ENCODE measurements around the gene ATP5F1D. TPM values are rescaled to one million over a fixed set of nuclear protein-coding genes. Genes with fewer than 3 reads are reported as not detected.

ATP5F1D gene
- total RNA-seq, 1 donor from 2014 or later, result 116 TPM

- no peak for TF ChIP-seq CTCF (IDR thresholded peaks at IDR 0.05)
- no peak for DNase-seq
- no peak for ATAC-seq
- Histone ChIP-seq H3K36me3 (no peaks in the 10 kb centered on the region), H3K9me3 (no peaks in the 10 kb centered on the region), H3K4me1 (peaks cover 3% of the 10 kb centered on the region), H3K27me3 (ENCODE audit: low read depth) (peaks cover 92% of the 10 kb centered on the region), H3K4me3 (no peak overlapping the region), H3K27ac (no peak overlapping the region)
- intact Hi-C loops (cut with DNase I), result no loop called here
Observed at GRCh38 chr19:1292419-1293151, 51.0 kb downstream of the ATP5F1D start.

- no peaks in the 10 kb centered on the region for H3K36me3 ChIP-seq
- H3K27me3 ChIP-seq (ENCODE audit: low read depth), result peaks cover 82% of the 10 kb centered on the region
- ATAC-seq (no peak), DNase-seq (no peak)
- no peaks in the 10 kb centered on the region for H3K9me3 ChIP-seq
- H3K4me1 ChIP-seq, result peaks cover 3% of the 10 kb centered on the region
- no peak overlapping the region for H3K4me3 ChIP-seq
- H3K27ac ChIP-seq, result no peak overlapping the region
- intact Hi-C loops (cut with DNase I), result no loop called here
- TF ChIP-seq CTCF (IDR thresholded peaks at IDR 0.05), result no peak
Observed at GRCh38 chr19:1293782-1294604, 52.4 kb downstream of the ATP5F1D start.

Other genes with a start within 250 kb of the ATP5F1D start
- 3.0 TPM for gene GRIN3B, start 241.3 kb upstream of the ATP5F1D start, total RNA-seq
- gene TMEM259, start 220.6 kb upstream of the ATP5F1D start, total RNA-seq, result 159 TPM
- not detected for gene RNU6-2, start 220.2 kb upstream of the ATP5F1D start, total RNA-seq
- gene CNN2, start 215.1 kb upstream of the ATP5F1D start, total RNA-seq, result 158 TPM
- 53.3 TPM for gene ABCA7, start 201.6 kb upstream of the ATP5F1D start, total RNA-seq
- 83.5 TPM for gene ARHGAP45, start 174.6 kb upstream of the ATP5F1D start, total RNA-seq
- 158 TPM for gene POLR2E, start 146.4 kb upstream of the ATP5F1D start, total RNA-seq
- 378 TPM for gene GPX4, start 137.8 kb upstream of the ATP5F1D start, total RNA-seq
- 91.6 TPM for gene SBNO2, start 67.5 kb upstream of the ATP5F1D start, total RNA-seq
- 50.5 TPM for gene STK11, start 36.0 kb upstream of the ATP5F1D start, total RNA-seq
- gene CBARP, start 3.7 kb upstream of the ATP5F1D start, total RNA-seq, result 0.41 TPM
- gene MIDN, start 6.8 kb downstream of the ATP5F1D start, total RNA-seq, result 76.3 TPM
- gene CIRBP, start 27.6 kb downstream of the ATP5F1D start, total RNA-seq, result 352 TPM
- 43.5 TPM for gene FAM174C, start 33.8 kb downstream of the ATP5F1D start, total RNA-seq
- not detected for gene EFNA2, start 44.1 kb downstream of the ATP5F1D start, total RNA-seq
- 76.7 TPM for gene NDUFS7, start 142.2 kb downstream of the ATP5F1D start, total RNA-seq
- 7.8 TPM for gene GAMT, start 159.8 kb downstream of the ATP5F1D start, total RNA-seq
- gene DAZAP1, start 165.8 kb downstream of the ATP5F1D start, total RNA-seq, result 89.4 TPM
- gene RPS15, start 196.6 kb downstream of the ATP5F1D start, total RNA-seq, result 854 TPM
- 0.12 TPM for gene APC2, start 208.4 kb downstream of the ATP5F1D start, total RNA-seq
- gene C19orf25, start 237.5 kb downstream of the ATP5F1D start, total RNA-seq, result 28.5 TPM
- gene PCSK4, start 248.6 kb downstream of the ATP5F1D start, total RNA-seq, result 7.4 TPM
- gene REEP6, start 249.4 kb downstream of the ATP5F1D start, total RNA-seq, result 2.5 TPM

Measured in lower lobe of right lung (tissue), 2 donors.